Naive thymus-derived CD4-positive, alpha-beta T cell (primary cell): Measurements from ENCODE around the gene CD300LB. TPM values are rescaled to one million over a fixed set of nuclear protein-coding genes. Genes with fewer than 3 reads are reported as not detected.
"Not testable (repeated sequence)": the region's sequence is repeated elsewhere in the genome, so short reads cannot be mapped to it uniquely, and the experiment has no call there.

Source experiments
- ATAC-seq: fragments of 150-1000 bp; cut with Tn5 transposase; 2 replicates; pipeline ENCODE4 v1.10.0; 2021; ENCODE audit warnings: mild to moderate bottlenecking, moderate library complexity
- CTCF ChIA-PET: fragments of 350-600 bp; sonication (Branson Sonifier 250); formaldehyde crosslinking; loops from one replicate; lab custom pipeline; 2021; ENCODE audit warnings: antibody characterized with exemption; lab: Charles Lee
- POLR2A ChIA-PET: fragments of 350-600 bp; sonication (Branson Sonifier 250); formaldehyde crosslinking; loops from one replicate; lab custom pipeline; 2021; ENCODE audit warnings: antibody characterized with exemption, inconsistent platforms; lab: Charles Lee
- DNase-seq, 9 donors: peaks; one replicate each; pipeline versions ENCODE4 v3.0.0 to v3.0.0-alpha.2; 2020 to 2022; ENCODE audit warnings: mixed read lengths in 1 of 9
- H3K27ac ChIP-seq: one replicate; pipeline ENCODE4 v1.7.0; 2013; ENCODE audit warnings: mild to moderate bottlenecking, low read depth, low read length, moderate library complexity
- H3K27me3 ChIP-seq, 2 donors: one replicate each; pipeline ENCODE4 v1.7.0; 2013; ENCODE audit warnings: low read length in 2 of 2, mild to moderate bottlenecking in 2 of 2, moderate library complexity in 2 of 2; ENCODE audit not compliant: control insufficient read depth in 2 of 2, insufficient read depth in 2 of 2
- H3K36me3 ChIP-seq, 3 experiments: 1 replicate in 2 of 3; 2 replicates in 1 of 3; pipeline ENCODE4 v1.7.0; 2013; ENCODE audit warnings: low read length in 3 of 3, mild to moderate bottlenecking in 3 of 3, moderate library complexity in 1 of 3; ENCODE audit not compliant: insufficient read depth in 3 of 3, control insufficient read depth in 2 of 3
- H3K4me1 ChIP-seq, 2 donors: one replicate each; pipeline ENCODE4 v1.7.0; 2013; ENCODE audit warnings: low read length in 2 of 2, mild to moderate bottlenecking in 2 of 2, moderate library complexity in 1 of 2; ENCODE audit not compliant: control insufficient read depth in 2 of 2, insufficient read depth in 2 of 2
- H3K4me3 ChIP-seq: 2 replicates; pipeline ENCODE4 v1.7.0; 2013; ENCODE audit warnings: mild to moderate bottlenecking, low read length
- H3K9me3 ChIP-seq, 3 experiments: 1 replicate in 2 of 3; 2 replicates in 1 of 3; pipeline ENCODE4 v1.7.0; 2013; ENCODE audit warnings: low read length in 3 of 3; ENCODE audit not compliant: control insufficient read depth in 2 of 3
- H3K27ac Mint-ChIP-seq, 9 donors: one replicate each; pipeline ENCODE4 v1.8.0; 2020 to 2022; ENCODE audit warnings: mixed read lengths in 9 of 9, mild to moderate bottlenecking in 8 of 9, moderate library complexity in 5 of 9, inconsistent platforms in 2 of 9
- H3K27me3 Mint-ChIP-seq, 5 donors: one replicate each; pipeline ENCODE4 v1.8.0; 2021 to 2022; ENCODE audit warnings: mixed read lengths in 5 of 5, mild to moderate bottlenecking in 1 of 5
- H3K36me3 Mint-ChIP-seq, 5 donors: one replicate each; pipeline ENCODE4 v1.8.0; 2020 to 2022; ENCODE audit warnings: mixed read lengths in 5 of 5, mild to moderate bottlenecking in 3 of 5, inconsistent platforms in 1 of 5
- H3K4me1 Mint-ChIP-seq, 7 donors: one replicate each; pipeline ENCODE4 v1.8.0; 2020 to 2022; ENCODE audit warnings: mixed read lengths in 7 of 7, mild to moderate bottlenecking in 3 of 7, inconsistent platforms in 1 of 7
- H3K4me3 Mint-ChIP-seq, 10 donors: one replicate each; pipeline ENCODE4 v1.8.0; 2020 to 2022; ENCODE audit warnings: mild to moderate bottlenecking in 10 of 10, mixed read lengths in 10 of 10, moderate library complexity in 6 of 10, inconsistent platforms in 2 of 10
- H3K9me3 Mint-ChIP-seq, 11 donors: one replicate each; pipeline ENCODE4 v1.8.0; 2020 to 2022; ENCODE audit warnings: mixed read lengths in 11 of 11, mild to moderate bottlenecking in 4 of 11, inconsistent platforms in 1 of 11, moderate library complexity in 1 of 11
- intact Hi-C, 2 donors: fragments of 100-400 bp; cut with micrococcal nuclease; formaldehyde crosslinking; loops; one replicate each; pipeline ENCODE4 v1.15.1; 2023
- polyA plus RNA-seq, 2 donors: library from polyadenylated mRNA; unstranded; fragments of 300-500 nt; fragmentation: Illumina TruSeq; gene quantifications; one replicate each; pipeline ENCODE4 v1.2.3, GENCODE V29; 2021
- total RNA-seq, 6 experiments: library from RNA in 5 of 6; stranded (reverse) in 5 of 6; gene quantifications; 1 replicate in 5 of 6; 2 replicates in 1 of 6; pipeline ENCODE4 v1.2.3 and lab custom pipeline; 2021 to 2026

The CD300LB gene
- total and polyA plus RNA-seq, 7 experiments from 2014 or later = 0.27 to 23.9 (median 2.0) TPM; not detected in 3

DNA sequence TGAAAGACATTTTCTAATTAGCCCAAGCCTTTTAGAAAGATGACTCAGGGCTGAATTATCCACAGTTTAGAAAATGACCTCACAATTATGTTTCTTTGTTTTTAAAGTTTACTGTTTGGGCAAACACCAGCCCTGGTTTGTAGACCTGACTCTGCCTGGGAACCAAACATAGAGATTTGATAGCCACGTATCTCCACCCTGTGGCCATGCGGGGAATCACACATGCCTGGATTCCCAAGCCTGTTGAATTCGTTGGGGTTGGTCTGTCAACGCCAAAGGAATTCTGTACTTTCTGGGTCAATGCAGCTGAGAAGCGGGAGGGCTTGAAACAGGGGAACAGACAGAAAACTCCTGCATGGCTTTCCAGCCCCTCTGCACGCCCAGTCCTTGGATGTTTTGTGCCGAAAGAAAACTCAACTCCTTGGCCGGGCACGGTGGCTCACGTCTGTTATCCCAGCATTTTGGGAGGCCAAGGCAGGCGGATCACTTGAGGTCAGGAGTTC is 37.9 kb downstream of the CD300LB start:
- Histone ChIP-seq H3K27me3 (no peaks in the 10 kb centered on the region), H3K27ac (no peak overlapping the region), H3K9me3 (no peaks in the 10 kb centered on the region), H3K4me3 (no peak overlapping the region), H3K36me3 (no peaks in the 10 kb centered on the region), H3K4me1 (peaks cover 0 to 10% of the 10 kb centered on the region in 2 donors)
- Mint-ChIP-seq H3K27ac (no peak overlapping the region), H3K9me3 (peaks cover 0 to 4% (median 0%) of the 10 kb centered on the region in 11 donors), H3K36me3 (peaks cover 0 to 13% (median 4%) of the 10 kb centered on the region in 5 donors), H3K4me1 (peaks cover 0 to 15% (median 4%) of the 10 kb centered on the region in 7 donors), H3K4me3 (no peak overlapping the region), H3K27me3 (peaks cover 0 to 11% (median 0%) of the 10 kb centered on the region in 5 donors)
- intact Hi-C loops = loop anchor here (1.0 to 10.0 kb wide), 10 partner anchors 36 to 291 kb away; partner anchors contain the start of genes GPRC5C (in 1 of the 2), RPL38 (in 1 of the 2) and TTYH2 (in 1 of the 2)
- DNase-seq (peak; percentile 39 to 73 (median 63)), ATAC-seq (peak; percentile 90)
- ChIA-PET POLR2A (no interaction called here), CTCF (interaction anchor here (0.8 to 1.6 kb wide), 6 partner anchors 9 to 297 kb away, joined by 3 to 8 read pairs (median 3); partner anchors contain the start of gene GPR142)

- CTCF ChIA-PET = interaction anchor here (1.1 to 1.4 kb wide), 3 partner anchors 35 to 122 kb away, joined by 4 to 5 read pairs (median 5); no protein-coding TSS in a partner anchor
- POLR2A ChIA-PET = no interaction called here
- no peaks in the 10 kb centered on the region for H3K9me3 ChIP-seq
- Mint-ChIP-seq H3K9me3 (peaks cover 0 to 6% (median 0%) of the 10 kb centered on the region in 11 donors), H3K36me3 (peaks cover 0 to 26% (median 4%) of the 10 kb centered on the region in 5 donors), H3K4me3 (no peak overlapping the region), H3K27ac (no peak overlapping the region), H3K4me1 (peaks cover 0 to 22% (median 2%) of the 10 kb centered on the region in 7 donors), H3K27me3 (peaks cover 0 to 8% (median 0%) of the 10 kb centered on the region in 5 donors)
- H3K27ac ChIP-seq = no peak overlapping the region
- H3K27me3 ChIP-seq = no peaks in the 10 kb centered on the region
- H3K36me3 ChIP-seq = no peaks in the 10 kb centered on the region
- ATAC-seq (peak; percentile 46), DNase-seq (peak in 1 of 9 donors; percentile 13)
- intact Hi-C loops = loop anchor here (2.0 to 10.0 kb wide), 3 partner anchors 57 to 289 kb away; partner anchors contain the start of genes GPRC5C (in 1 of the 2) and RPL38 (in 1 of the 2)
- H3K4me1 ChIP-seq = peaks cover 0 to 10% of the 10 kb centered on the region in 2 donors
- H3K4me3 ChIP-seq = no peak overlapping the region
Measured at GRCh38 chr17:74491626-74492025, 39.6 kb downstream of the CD300LB start.

DNA sequence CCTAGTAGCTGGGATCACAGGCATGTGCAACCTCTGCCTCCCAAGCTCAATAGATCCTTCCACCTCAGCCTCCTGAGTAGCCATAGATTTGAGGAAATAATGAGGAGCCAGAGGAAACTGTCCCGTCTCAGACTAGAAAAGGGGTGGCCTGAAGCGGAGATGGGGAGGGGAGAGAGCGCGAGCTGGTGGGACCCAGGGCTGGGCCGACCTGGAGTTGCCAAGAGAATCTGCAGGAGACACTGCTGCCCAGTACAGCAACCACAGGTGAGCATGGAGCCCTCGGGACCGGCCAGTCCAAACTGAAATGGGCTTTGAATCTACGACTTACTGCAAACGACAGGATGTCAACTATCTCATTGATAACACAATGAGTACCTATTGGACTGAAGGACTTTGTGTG is 40.6 kb downstream of the CD300LB start:
- Histone ChIP-seq H3K36me3 (no peaks in the 10 kb centered on the region), H3K4me1 (peaks cover 0 to 10% of the 10 kb centered on the region in 2 donors), H3K27ac (no peak overlapping the region), H3K4me3 (no peak overlapping the region), H3K27me3 (no peaks in the 10 kb centered on the region), H3K9me3 (no peaks in the 10 kb centered on the region)
- Mint-ChIP-seq H3K4me1 (peaks cover 0 to 22% (median 2%) of the 10 kb centered on the region in 7 donors), H3K27ac (no peak overlapping the region), H3K27me3 (peaks cover 0 to 8% (median 0%) of the 10 kb centered on the region in 5 donors), H3K9me3 (peaks cover 0 to 6% (median 0%) of the 10 kb centered on the region in 11 donors), H3K4me3 (no peak overlapping the region), H3K36me3 (peaks cover 0 to 30% (median 4%) of the 10 kb centered on the region in 5 donors)
- CTCF ChIA-PET = interaction anchor here (0.6 to 1.1 kb wide), 5 partner anchors 34 to 121 kb away, joined by 3 to 5 read pairs (median 3); no protein-coding TSS in a partner anchor
- ATAC-seq = no peak
- intact Hi-C loops = loop anchor here in 1 of 2 donors (10.0 kb wide), 2 partner anchors 56 to 186 kb away; partner anchors contain the start of gene GPRC5C
- POLR2A ChIA-PET = interaction anchor here (0.6 kb wide), 1 partner anchor 8 kb away, joined by 3 read pairs; no protein-coding TSS in a partner anchor
- peak in 1 of 9 donors; percentile 11 for DNase-seq

- H3K27me3 ChIP-seq, H3K27ac ChIP-seq, H3K36me3 ChIP-seq, ATAC-seq, POLR2A ChIA-PET, H3K9me3 ChIP-seq, intact Hi-C loops, H3K27ac Mint-ChIP-seq, H3K4me1 ChIP-seq, H3K4me3 Mint-ChIP-seq, DNase-seq, H3K27me3 Mint-ChIP-seq, H3K4me3 ChIP-seq, H3K9me3 Mint-ChIP-seq: not testable (repeated sequence)
- peaks cover 0 to 41% (median 4%) of the 10 kb centered on the region in 5 donors for H3K36me3 Mint-ChIP-seq
- CTCF ChIA-PET = interaction anchor here (1.4 to 2.6 kb wide), 2 partner anchors 31 to 120 kb away, joined by 3 to 11 read pairs; partner anchors contain the start of gene GPR142
- peaks cover 0 to 20% (median 4%) of the 10 kb centered on the region in 7 donors for H3K4me1 Mint-ChIP-seq
Measured at GRCh38 chr17:74488276-74488675, 43.0 kb downstream of the CD300LB start.

DNA sequence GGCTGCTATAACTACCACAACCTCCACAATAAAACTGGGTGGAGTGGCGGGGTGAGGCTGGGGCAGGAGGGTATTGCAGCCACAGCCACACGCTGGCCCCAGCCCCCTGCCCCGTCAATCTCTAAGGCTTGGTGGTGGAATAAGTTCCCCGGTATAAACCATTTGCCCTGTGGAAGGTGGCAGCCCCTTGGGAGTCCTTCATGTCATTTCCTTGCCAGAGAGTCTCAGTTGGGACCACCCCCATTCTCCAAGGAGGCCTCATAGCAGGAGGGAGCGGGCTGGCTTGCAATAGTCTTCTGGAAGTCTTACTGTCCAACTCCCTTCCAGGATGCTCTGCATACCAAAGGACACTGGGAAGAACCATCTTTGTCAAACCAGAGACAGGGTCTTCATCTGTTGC is 45.4 kb downstream of the CD300LB start:
- Histone ChIP-seq H3K27ac (no peak overlapping the region), H3K4me1 (no peaks in the 10 kb centered on the region), H3K36me3 (no peaks in the 10 kb centered on the region), H3K27me3 (no peaks in the 10 kb centered on the region), H3K4me3 (no peak overlapping the region), H3K9me3 (no peaks in the 10 kb centered on the region)
- ATAC-seq (no peak), DNase-seq (peak in 1 of 9 donors; percentile 11)
- Mint-ChIP-seq H3K27me3 (no peaks in the 10 kb centered on the region), H3K9me3 (peaks cover 0 to 6% (median 0%) of the 10 kb centered on the region in 11 donors), H3K27ac (no peak overlapping the region), H3K36me3 (peaks cover 0 to 56% (median 7%) of the 10 kb centered on the region in 5 donors), H3K4me1 (peaks cover under 1 to 25% (median 8%) of the 10 kb centered on the region in 7 donors), H3K4me3 (no peak overlapping the region)
- POLR2A ChIA-PET = no interaction called here
- intact Hi-C loops = no loop called here
- CTCF ChIA-PET = interaction anchor here (0.6 to 1.7 kb wide), 2 partner anchors 106 to 895 kb away, joined by 3 to 5 read pairs; no protein-coding TSS in a partner anchor

- CTCF ChIA-PET = no interaction called here
Measured at GRCh38 chr17:74485022-74485743, 46.1 kb downstream of the CD300LB start.

More at GRCh38 chr17:74485022-74485743, 46.1 kb downstream of the CD300LB start:
- POLR2A ChIA-PET = interaction anchor here (0.6 kb wide), 1 partner anchor 116 kb away, joined by 4 read pairs; no protein-coding TSS in a partner anchor
- Mint-ChIP-seq H3K4me3 (no peak overlapping the region), H3K27ac (no peak overlapping the region), H3K4me1 (peaks cover 7 to 31% (median 10%) of the 10 kb centered on the region in 7 donors), H3K36me3 (peaks cover 0 to 59% (median 7%) of the 10 kb centered on the region in 5 donors), H3K27me3 (no peaks in the 10 kb centered on the region), H3K9me3 (peaks cover 0 to 6% (median 0%) of the 10 kb centered on the region in 11 donors)
- Histone ChIP-seq H3K4me3 (no peak overlapping the region), H3K9me3 (no peaks in the 10 kb centered on the region), H3K27ac (no peak overlapping the region), H3K27me3 (no peaks in the 10 kb centered on the region), H3K4me1 (peaks cover 3 to 4% of the 10 kb centered on the region in 2 donors), H3K36me3 (no peaks in the 10 kb centered on the region)
- ATAC-seq = no peak
- no peak for DNase-seq
- intact Hi-C loops = no loop called here
